Muscle of arm (tissue), 12 donors: ENCODE measurements around the gene ASIC2. TPM values are rescaled to one million over a fixed set of nuclear protein-coding genes. Genes with fewer than 3 reads are reported as not detected.
A peak's percentile ranks its signal among the peaks of the same experiment; 100 is the strongest.

Experiments used
- DNase-seq: peaks from one replicate; pipeline ENCODE4 v3.0.0-alpha.2; 2013
- polyA plus RNA-seq, 12 donors: library from polyadenylated mRNA; unstranded; fragments of 120-200 nt; gene quantifications; one replicate each; pipeline ENCODE4 v1.2.1, GENCODE V29; 2013; ENCODE audit not compliant: insufficient read length in 12 of 12

The ASIC2 gene
- polyA plus RNA-seq, 12 donors: 0.08 to 0.79 (median 0.25) TPM; not detected in 3

GRCh38 chr17:33163533-33164168 is 129.4 kb downstream of the ASIC2 start:
- DNase-seq: no peak

GRCh38 chr17:33154869-33155455 is 138.1 kb downstream of the ASIC2 start:
- DNase-seq: no peak

- DNase-seq: peak; percentile 19
Measured at GRCh38 chr17:33152783-33153182, 140.3 kb downstream of the ASIC2 start.

- no peak for DNase-seq
Measured at GRCh38 chr17:33151565-33151964, 141.5 kb downstream of the ASIC2 start.

- DNase-seq: no peak
Measured at GRCh38 chr17:33145941-33146340, 147.2 kb downstream of the ASIC2 start.

- DNase-seq: no peak
Measured at GRCh38 chr17:33144837-33145236, 148.3 kb downstream of the ASIC2 start.

- DNase-seq: peak; percentile 37
Measured at GRCh38 chr17:33142705-33143299, 150.3 kb downstream of the ASIC2 start.

- no peak for DNase-seq
Measured at GRCh38 chr17:33140413-33141099, 152.5 kb downstream of the ASIC2 start.

- no peak for DNase-seq
Measured at GRCh38 chr17:33138627-33139026, 154.5 kb downstream of the ASIC2 start.

- no peak for DNase-seq
Measured at GRCh38 chr17:33137426-33137825, 155.7 kb downstream of the ASIC2 start.

GRCh38 chr17:33135691-33136090 is 157.4 kb downstream of the ASIC2 start:
- DNase-seq: no peak

GRCh38 chr17:33131620-33132019 is 161.5 kb downstream of the ASIC2 start:
- DNase-seq: no peak

- no peak for DNase-seq
Measured at GRCh38 chr17:33127706-33128105, 165.4 kb downstream of the ASIC2 start.

- no peak for DNase-seq
Measured at GRCh38 chr17:33126086-33126485, 167.0 kb downstream of the ASIC2 start.

- no peak for DNase-seq
Measured at GRCh38 chr17:33125552-33125950, 167.5 kb downstream of the ASIC2 start.

GRCh38 chr17:33124871-33125551 is 168.1 kb downstream of the ASIC2 start:
- no peak for DNase-seq

GRCh38 chr17:33124185-33124584 is 168.9 kb downstream of the ASIC2 start:
- no peak for DNase-seq

- DNase-seq: no peak
Measured at GRCh38 chr17:33121756-33122155, 171.3 kb downstream of the ASIC2 start.

GRCh38 chr17:33121272-33121671 is 171.8 kb downstream of the ASIC2 start:
- DNase-seq: no peak

GRCh38 chr17:33120103-33120502 is 173.0 kb downstream of the ASIC2 start:
- peak; percentile 68 for DNase-seq

GRCh38 chr17:33118391-33119075 is 174.6 kb downstream of the ASIC2 start:
- DNase-seq: no peak
